Neural progenitor cell (in vitro differentiated cells): ENCODE measurements around the gene MUC5AC. TPM values are rescaled to one million over a fixed set of nuclear protein-coding genes. Genes with fewer than 3 reads are reported as not detected.
"Not testable (repeated sequence)": the region's sequence is repeated elsewhere in the genome, so short reads cannot be mapped to it uniquely, and the experiment has no call there.

Experiments used
- DNase-seq: peaks from one replicate; pipeline ENCODE4 v3.0.0-alpha.2; 2016; ENCODE audit warnings: low spot score
- H2AFZ ChIP-seq: fragments of 200-600 bp; sonication (generic); replicated peaks from 2 replicates; pipeline ENCODE4 v1.6.1; 2016; ENCODE audit warnings: antibody characterized with exemption
- H3F3A ChIP-seq: fragments of 200-600 bp; sonication (generic); 2 replicates; pipeline ENCODE4 v1.6.1; 2016; ENCODE audit warnings: antibody characterized with exemption, low read depth
- H3K27ac ChIP-seq: fragments of 200-600 bp; sonication (generic); 2 replicates; pipeline ENCODE4 v1.5.1; 2016; ENCODE audit warnings: mild to moderate bottlenecking
- H3K27me3 ChIP-seq: fragments of 200-600 bp; sonication (generic); 2 replicates; pipeline ENCODE4 v1.6.1; 2016; ENCODE audit warnings: mild to moderate bottlenecking, moderate library complexity
- H3K36me3 ChIP-seq: fragments of 200-600 bp; sonication (generic); 2 replicates; pipeline ENCODE4 v1.5.1; 2016
- H3K4me1 ChIP-seq: fragments of 200-600 bp; sonication (generic); 2 replicates; pipeline ENCODE4 v1.6.1; 2016; ENCODE audit warnings: mixed run types
- H3K4me2 ChIP-seq: fragments of 200-600 bp; sonication (generic); 2 replicates; pipeline ENCODE4 v1.6.1; 2016
- H3K4me3 ChIP-seq: fragments of 200-600 bp; sonication (generic); 2 replicates; pipeline ENCODE4 v1.5.1; 2016
- H3K79me2 ChIP-seq: fragments of 200-600 bp; sonication (generic); 2 replicates; pipeline ENCODE4 v1.6.1; 2016; ENCODE audit warnings: low read depth
- H3K9ac ChIP-seq: fragments of 200-600 bp; sonication (generic); 2 replicates; pipeline ENCODE4 v1.6.1; 2016
- H3K9me3 ChIP-seq: fragments of 200-600 bp; sonication (generic); 2 replicates; pipeline ENCODE4 v1.5.1; 2016; ENCODE audit warnings: low read depth
- H4K20me1 ChIP-seq: fragments of 200-600 bp; sonication (generic); 2 replicates; pipeline ENCODE4 v1.6.1; 2016; ENCODE audit warnings: low read depth
- H3K27ac Mint-ChIP-seq: 3 replicates; pipeline ENCODE4 v1.8.0; 2021; ENCODE audit warnings: mixed read lengths
- H3K27me3 Mint-ChIP-seq: 2 replicates; pipeline ENCODE4 v1.8.0; 2022; ENCODE audit warnings: low read depth, mild to moderate bottlenecking, inconsistent platforms, moderate library complexity, mixed read lengths; ENCODE audit not compliant: insufficient read depth
- H3K36me3 Mint-ChIP-seq: 3 replicates; pipeline ENCODE4 v1.8.0; 2021; ENCODE audit warnings: mixed read lengths
- H3K4me1 Mint-ChIP-seq: 3 replicates; pipeline ENCODE4 v1.8.0; 2021; ENCODE audit warnings: mixed read lengths
- H3K4me3 Mint-ChIP-seq: 3 replicates; pipeline ENCODE4 v1.8.0; 2021; ENCODE audit warnings: mild to moderate bottlenecking, moderate library complexity, mixed read lengths
- H3K9me3 Mint-ChIP-seq: 3 replicates; pipeline ENCODE4 v1.8.0; 2020; ENCODE audit warnings: mixed read lengths
- CTCF ChIP-seq: fragments of 200-600 bp; sonication (generic); IDR thresholded peaks from 2 replicates; pipeline ENCODE4 v1.5.1; 2017; ENCODE audit warnings: antibody characterized with exemption, mild to moderate bottlenecking
- EZH2 ChIP-seq: fragments of 200-600 bp; sonication (generic); IDR thresholded peaks from 2 replicates; pipeline ENCODE4 v1.6.1; 2017; ENCODE audit warnings: antibody characterized with exemption, mild to moderate bottlenecking, moderate library complexity
- EZH2phosphoT487 ChIP-seq: fragments of 200-600 bp; sonication (generic); IDR thresholded peaks from 2 replicates; pipeline ENCODE4 v1.6.1; 2017; ENCODE audit warnings: antibody characterized with exemption
- total RNA-seq: library from RNA; depleted of rRNA; stranded (reverse); fragments of >200 nt; gene quantifications from 2 replicates; pipeline ENCODE4 v1.2.3, GENCODE V29; 2015; ENCODE audit warnings: low replicate concordance

The MUC5AC gene
- total RNA-seq, 1 donor from 2014 or later: not detected

DNA sequence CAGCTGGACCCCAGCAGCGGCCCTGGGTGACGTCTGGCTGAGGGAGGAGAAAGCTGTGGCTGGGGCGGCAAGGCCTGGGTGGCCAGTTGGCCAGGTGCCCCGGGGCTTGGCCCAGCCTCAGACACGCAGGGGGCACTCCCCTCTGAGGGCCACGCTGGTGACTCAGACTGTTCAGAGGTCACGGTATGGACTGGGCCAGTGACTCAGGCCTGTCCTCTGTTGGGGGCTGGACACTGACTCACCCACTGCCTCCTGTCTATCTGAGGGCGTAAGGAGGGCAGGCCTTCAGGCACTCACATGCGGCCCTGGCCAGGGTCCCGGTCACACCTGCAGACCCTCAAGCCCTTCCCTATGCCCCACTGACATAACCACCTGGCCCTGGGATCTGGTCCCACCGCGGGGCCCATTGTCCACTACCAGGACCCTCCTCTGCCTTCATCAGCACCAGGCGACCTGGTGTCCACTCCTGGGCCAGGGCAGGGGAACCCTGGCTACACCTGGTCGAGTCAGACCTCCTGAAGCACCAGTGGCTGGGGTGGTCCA lies 3.7 kb upstream of the MUC5AC start:
- H3K27ac Mint-ChIP-seq: no peak overlapping the region
- DNase-seq: no peak

GRCh38 chr11:1154656-1155055 lies 3.1 kb upstream of the MUC5AC start:
- not testable (repeated sequence) for H2AFZ ChIP-seq, H4K20me1 ChIP-seq, H3K4me1 ChIP-seq, H3K9me3 ChIP-seq, H3K4me3 ChIP-seq, H3K27ac Mint-ChIP-seq, H3K27ac ChIP-seq, H3F3A ChIP-seq, H3K4me3 Mint-ChIP-seq, H3K9me3 Mint-ChIP-seq, H3K27me3 Mint-ChIP-seq, H3K79me2 ChIP-seq, H3K4me2 ChIP-seq, DNase-seq, H3K36me3 ChIP-seq, H3K36me3 Mint-ChIP-seq, H3K4me1 Mint-ChIP-seq, H3K27me3 ChIP-seq, H3K9ac ChIP-seq

More for the DNA sequence above, 3.7 kb upstream of the MUC5AC start:
- H3F3A ChIP-seq: no peaks in the 10 kb centered on the region
- H3K9me3 ChIP-seq: no peaks in the 10 kb centered on the region
- no peak overlapping the region for H3K4me3 ChIP-seq
- no peaks in the 10 kb centered on the region for H3K4me1 ChIP-seq
- H3K4me2 ChIP-seq: no peak overlapping the region
- no peak overlapping the region for H3K9ac ChIP-seq
- Mint-ChIP-seq H3K4me1 (peaks cover 4% of the 10 kb centered on the region), H3K36me3 (no peaks in the 10 kb centered on the region), H3K27me3 (peaks cover 4% of the 10 kb centered on the region), H3K4me3 (no peak overlapping the region), H3K9me3 (no peaks in the 10 kb centered on the region)
- H3K27ac ChIP-seq: no peak overlapping the region
- no peaks in the 10 kb centered on the region for H3K27me3 ChIP-seq
- no peaks in the 10 kb centered on the region for H4K20me1 ChIP-seq
- H3K79me2 ChIP-seq: no peaks in the 10 kb centered on the region
- no peak overlapping the region for H2AFZ ChIP-seq
- TF ChIP-seq CTCF: no peak
- no peak for TF ChIP-seq EZH2phosphoT487
- TF ChIP-seq EZH2: no peak
- no peaks in the 10 kb centered on the region for H3K36me3 ChIP-seq

- H3K9me3 ChIP-seq: no peaks in the 10 kb centered on the region
- H3K27me3 ChIP-seq: no peaks in the 10 kb centered on the region
- Mint-ChIP-seq H3K9me3 (no peaks in the 10 kb centered on the region), H3K4me1 (peaks cover 4% of the 10 kb centered on the region), H3K27ac (no peak overlapping the region), H3K36me3 (no peaks in the 10 kb centered on the region), H3K4me3 (no peak overlapping the region), H3K27me3 (no peaks in the 10 kb centered on the region)
- H3K4me1 ChIP-seq: no peaks in the 10 kb centered on the region
- H3K4me2 ChIP-seq: no peak overlapping the region
- H3K9ac ChIP-seq: no peak overlapping the region
- TF ChIP-seq EZH2phosphoT487 (no peak), EZH2 (no peak), CTCF (no peak)
- H3K79me2 ChIP-seq: no peaks in the 10 kb centered on the region
- H2AFZ ChIP-seq: no peak overlapping the region
- no peaks in the 10 kb centered on the region for H3F3A ChIP-seq
- no peaks in the 10 kb centered on the region for H4K20me1 ChIP-seq
- no peak for DNase-seq
- H3K4me3 ChIP-seq: no peak overlapping the region
- no peaks in the 10 kb centered on the region for H3K36me3 ChIP-seq
- no peak overlapping the region for H3K27ac ChIP-seq
Measured at GRCh38 chr11:1155274-1155693, 2.5 kb upstream of the MUC5AC start.

DNA sequence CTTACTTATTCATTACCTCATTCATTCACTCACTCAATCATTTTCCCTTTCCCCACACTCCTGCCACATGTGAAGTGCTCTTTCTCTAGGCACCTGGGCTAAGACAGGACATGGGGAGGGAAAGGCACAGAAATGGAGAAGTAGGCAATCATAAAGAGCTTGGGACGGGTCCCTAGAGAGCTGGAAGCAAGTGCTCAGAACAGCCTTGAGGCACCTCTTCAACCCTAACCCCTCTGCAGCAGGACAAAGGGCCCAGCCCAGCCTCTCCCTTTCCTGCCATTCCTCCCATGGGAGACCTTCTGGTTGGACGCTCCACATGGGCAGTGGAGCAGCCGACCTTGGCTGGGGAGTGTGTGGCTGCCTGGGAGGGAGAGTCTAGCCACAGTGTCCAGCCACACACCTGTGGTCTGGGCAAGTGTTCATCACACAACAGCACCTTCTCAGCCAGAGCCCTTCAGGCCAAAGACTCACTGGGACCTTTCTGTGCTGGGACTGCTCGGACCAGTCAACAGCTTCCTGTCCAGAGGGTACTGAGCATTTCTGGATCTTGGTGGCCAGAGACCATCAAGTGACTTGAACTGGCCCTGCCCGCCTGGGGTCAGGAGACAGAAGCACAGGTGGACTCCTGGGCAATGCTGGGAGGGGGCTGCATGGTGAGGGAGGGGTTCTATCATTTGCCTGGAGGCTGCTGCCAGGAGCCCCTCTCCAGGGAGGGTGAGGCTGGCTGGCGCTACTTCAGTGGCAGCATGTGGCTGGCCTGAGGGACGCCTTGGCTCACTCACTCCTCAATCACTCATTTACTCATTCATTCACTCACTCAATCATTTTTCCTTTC lies 1.0 kb upstream of the MUC5AC start:
- DNase-seq: no peak
- H3K36me3 Mint-ChIP-seq: no peaks in the 10 kb centered on the region
- Histone ChIP-seq H3F3A (no peaks in the 10 kb centered on the region), H3K9me3 (no peaks in the 10 kb centered on the region), H3K4me3 (no peak overlapping the region), H4K20me1 (no peaks in the 10 kb centered on the region), H3K27me3 (no peaks in the 10 kb centered on the region), H2AFZ (no peak overlapping the region), H3K36me3 (no peaks in the 10 kb centered on the region), H3K27ac (no peak overlapping the region), H3K79me2 (no peaks in the 10 kb centered on the region), H3K4me1 (no peaks in the 10 kb centered on the region), H3K9ac (no peak overlapping the region), H3K4me2 (no peak overlapping the region)
- H3K27me3 Mint-ChIP-seq: no peaks in the 10 kb centered on the region
- H3K27ac Mint-ChIP-seq: no peak overlapping the region
- TF ChIP-seq EZH2phosphoT487: no peak
- no peak for TF ChIP-seq EZH2
- TF ChIP-seq CTCF: no peak
- no peaks in the 10 kb centered on the region for H3K9me3 Mint-ChIP-seq
- no peaks in the 10 kb centered on the region for H3K4me1 Mint-ChIP-seq
- no peak overlapping the region for H3K4me3 Mint-ChIP-seq
